HG03469 (cell line): ENCODE results near the gene SLC16A5.

Experiments used
- ATAC-seq: cut with Tn5 transposase; IDR thresholded peaks from one replicate; pipeline ENCODE4 v1.9.1; 2021; ENCODE audit warnings: mild to moderate bottlenecking, moderate library complexity, moderate number of reproducible peaks; ENCODE audit not compliant: unreplicated experiment

The SLC16A5 gene

GRCh38 chr17:75084039-75084660 is 3.6 kb upstream of the SLC16A5 start:
- ATAC-seq = no peak

- ATAC-seq = no peak
These were observed 1.1 kb upstream of the SLC16A5 start for GRCh38 chr17:75086496-75087181.

- ATAC-seq = no peak
These were observed 584 bp upstream of the SLC16A5 start for GRCh38 chr17:75087182-75087557.

GRCh38 chr17:75088465-75089417 is 987 bp downstream of the SLC16A5 start:
- ATAC-seq = no peak

- no peak for ATAC-seq
These were observed 3.4 kb downstream of the SLC16A5 start for GRCh38 chr17:75090871-75091854.

GRCh38 chr17:75091855-75092327 is 4.1 kb downstream of the SLC16A5 start:
- ATAC-seq = no peak

- ATAC-seq = no peak
These were observed 5.9 kb downstream of the SLC16A5 start for GRCh38 chr17:75093548-75094158.

- no peak for ATAC-seq
These were observed 7.2 kb downstream of the SLC16A5 start for GRCh38 chr17:75094871-75095399.

- ATAC-seq = no peak
These were observed 8.4 kb downstream of the SLC16A5 start for GRCh38 chr17:75096082-75096625.

GRCh38 chr17:75097865-75098264 is 10.1 kb downstream of the SLC16A5 start:
- ATAC-seq = no peak

GRCh38 chr17:75098861-75099260 is 11.1 kb downstream of the SLC16A5 start:
- no peak for ATAC-seq

GRCh38 chr17:75099881-75100595 is 12.3 kb downstream of the SLC16A5 start:
- ATAC-seq = no peak

GRCh38 chr17:75102385-75102821 is 14.6 kb downstream of the SLC16A5 start:
- ATAC-seq = no peak

- ATAC-seq = no peak
These were observed 16.1 kb downstream of the SLC16A5 start for GRCh38 chr17:75103601-75104554.

- no peak for ATAC-seq
These were observed 17.6 kb downstream of the SLC16A5 start for GRCh38 chr17:75105126-75106080.

- no peak for ATAC-seq
These were observed 20.4 kb downstream of the SLC16A5 start for GRCh38 chr17:75108193-75108592.
